ENCODE data around the gene AVL9. TPM values are rescaled to one million over a fixed set of nuclear protein-coding genes. Genes with fewer than 3 reads are reported as not detected.
"Not testable (repeated sequence)": the region's sequence is repeated elsewhere in the genome, so short reads cannot be mapped to it uniquely, and the experiment has no call there.

Gene AVL9
- total RNA-seq, 2 experiments from 2014 or later = 38.7 to 40.8 TPM

DNA sequence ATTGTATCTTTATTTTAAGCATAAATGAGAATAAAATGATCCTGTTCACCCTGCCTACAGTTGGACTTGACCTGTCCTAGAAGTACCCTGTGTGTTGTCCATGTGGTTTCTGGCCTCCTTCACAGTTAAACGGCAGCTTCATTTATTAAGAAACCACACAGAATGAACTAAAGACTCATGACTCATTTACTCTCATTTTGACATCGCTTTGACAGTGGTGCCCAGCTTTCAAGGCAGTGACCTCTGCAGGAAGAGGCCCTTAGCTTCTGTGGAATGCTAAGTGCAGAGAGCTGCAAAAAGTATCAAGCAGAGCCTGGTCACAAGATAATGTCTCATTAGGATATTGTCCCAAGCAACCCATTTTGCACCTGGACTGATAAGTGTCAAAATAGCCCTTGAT lies 93.4 kb downstream of the AVL9 start:
- Mint-ChIP-seq H3K36me3 (ENCODE audit: low read depth) (peaks cover 36% of the 10 kb centered on the region), H3K27ac (peak overlapping the region; percentile 72), H3K27me3 (no peaks in the 10 kb centered on the region), H3K4me3 (no peak overlapping the region), H3K4me1 (peaks cover 42% of the 10 kb centered on the region), H3K9me3 (no peaks in the 10 kb centered on the region)
- CTCF ChIA-PET = interaction anchor here (0.9 to 1.1 kb wide), 2 partner anchors 8 to 97 kb away, joined by 3 to 4 read pairs; no protein-coding TSS in a partner anchor
- POLR2A ChIA-PET = interaction anchor here (1.1 to 1.5 kb wide), 2 partner anchors 13 to 93 kb away, joined by 3 to 4 read pairs; partner anchors contain the start of gene AVL9
- DNase-seq = peak; percentile 27

GRCh38 chr7:32591938-32592337 lies 96.6 kb downstream of the AVL9 start:
- H3K27ac Mint-ChIP-seq = no peak overlapping the region
- ChIA-PET POLR2A (no interaction called here), CTCF (no interaction called here)
- DNase-seq = no peak
- H3K9me3 Mint-ChIP-seq = no peaks in the 10 kb centered on the region
- H3K36me3 Mint-ChIP-seq (ENCODE audit: low read depth) = peaks cover 11% of the 10 kb centered on the region
- no peaks in the 10 kb centered on the region for H3K27me3 Mint-ChIP-seq
- no peak overlapping the region for H3K4me3 Mint-ChIP-seq
- H3K4me1 Mint-ChIP-seq = peaks cover 25% of the 10 kb centered on the region

DNA sequence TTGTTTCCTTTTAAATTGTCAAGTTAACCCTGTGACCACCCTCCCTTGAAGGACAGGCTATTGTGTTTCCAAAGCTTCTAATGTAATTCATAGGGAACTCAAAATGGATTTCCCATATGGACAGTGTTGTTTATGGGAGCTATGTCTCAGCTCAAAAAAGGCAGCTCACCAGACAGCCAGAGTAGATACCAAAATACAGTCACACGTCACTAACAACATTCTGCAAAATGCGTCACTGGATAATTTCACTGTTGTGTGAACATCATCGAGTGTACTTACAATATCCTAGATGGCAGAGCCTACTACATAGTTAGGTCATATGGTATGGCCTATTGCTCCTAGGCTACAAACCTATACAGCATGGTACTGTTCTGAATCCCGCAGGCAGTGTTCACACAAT lies 97.4 kb downstream of the AVL9 start:
- CTCF ChIA-PET = no interaction called here
- peaks cover 17% of the 10 kb centered on the region for H3K4me1 Mint-ChIP-seq
- no peak overlapping the region for H3K4me3 Mint-ChIP-seq
- no peak for DNase-seq
- POLR2A ChIA-PET = no interaction called here
- peaks cover 2% of the 10 kb centered on the region for H3K27me3 Mint-ChIP-seq
- peaks cover 4% of the 10 kb centered on the region for H3K36me3 Mint-ChIP-seq (ENCODE audit: low read depth)
- H3K9me3 Mint-ChIP-seq = no peaks in the 10 kb centered on the region
- H3K27ac Mint-ChIP-seq = no peak overlapping the region

GRCh38 chr7:32594965-32595490 lies 99.7 kb downstream of the AVL9 start:
- ChIA-PET CTCF (no interaction called here), POLR2A (no interaction called here)
- no peaks in the 10 kb centered on the region for H3K9me3 Mint-ChIP-seq
- H3K27me3 Mint-ChIP-seq = peaks cover 18% of the 10 kb centered on the region
- H3K4me1 Mint-ChIP-seq = no peaks in the 10 kb centered on the region
- H3K4me3 Mint-ChIP-seq = no peak overlapping the region
- DNase-seq = no peak
- no peaks in the 10 kb centered on the region for H3K36me3 Mint-ChIP-seq (ENCODE audit: low read depth)
- no peak overlapping the region for H3K27ac Mint-ChIP-seq

- H3K36me3 Mint-ChIP-seq (ENCODE audit: low read depth); H3K27ac Mint-ChIP-seq: not testable (repeated sequence)
Observed at GRCh38 chr7:32601196-32601595, 105.9 kb downstream of the AVL9 start.

GRCh38 chr7:32602470-32602869 lies 107.2 kb downstream of the AVL9 start:
- ChIA-PET POLR2A (interaction anchor here (0.6 kb wide), 1 partner anchor 113 kb away, joined by 3 read pairs; no protein-coding TSS in a partner anchor), CTCF (no interaction called here)
- peaks cover 4% of the 10 kb centered on the region for H3K9me3 Mint-ChIP-seq
- H3K36me3 Mint-ChIP-seq (ENCODE audit: low read depth) = no peaks in the 10 kb centered on the region
- H3K27me3 Mint-ChIP-seq = peaks cover 18% of the 10 kb centered on the region
- no peak overlapping the region for H3K4me3 Mint-ChIP-seq
- DNase-seq = no peak
- H3K27ac Mint-ChIP-seq = no peak overlapping the region
- no peaks in the 10 kb centered on the region for H3K4me1 Mint-ChIP-seq

More at GRCh38 chr7:32601196-32601595, 105.9 kb downstream of the AVL9 start:
- H3K27me3 Mint-ChIP-seq = peaks cover 18% of the 10 kb centered on the region
- POLR2A ChIA-PET, H3K4me1 Mint-ChIP-seq, H3K4me3 Mint-ChIP-seq, CTCF ChIA-PET, DNase-seq, H3K9me3 Mint-ChIP-seq: not testable (repeated sequence)

GRCh38 chr7:32603492-32603891 lies 108.2 kb downstream of the AVL9 start:
- POLR2A ChIA-PET = not testable (repeated sequence)

GRCh38 chr7:32604047-32604446 lies 108.8 kb downstream of the AVL9 start:
- POLR2A ChIA-PET, H3K27ac Mint-ChIP-seq: not testable (repeated sequence)

More at GRCh38 chr7:32603492-32603891, 108.2 kb downstream of the AVL9 start:
- H3K4me1 Mint-ChIP-seq; DNase-seq; CTCF ChIA-PET; H3K27ac Mint-ChIP-seq; H3K4me3 Mint-ChIP-seq; H3K9me3 Mint-ChIP-seq; H3K27me3 Mint-ChIP-seq; H3K36me3 Mint-ChIP-seq (ENCODE audit: low read depth): not testable (repeated sequence)

GRCh38 chr7:32605032-32605431 lies 109.7 kb downstream of the AVL9 start:
- Mint-ChIP-seq H3K4me1 (no peaks in the 10 kb centered on the region), H3K36me3 (ENCODE audit: low read depth) (no peaks in the 10 kb centered on the region), H3K27me3 (no peaks in the 10 kb centered on the region), H3K27ac (no peak overlapping the region), H3K4me3 (no peak overlapping the region), H3K9me3 (peaks cover 4% of the 10 kb centered on the region)
- POLR2A ChIA-PET = no interaction called here
- no peak for DNase-seq
- CTCF ChIA-PET = no interaction called here

More at GRCh38 chr7:32604047-32604446, 108.8 kb downstream of the AVL9 start:
- H3K27me3 Mint-ChIP-seq; H3K36me3 Mint-ChIP-seq (ENCODE audit: low read depth); DNase-seq; H3K4me1 Mint-ChIP-seq; CTCF ChIA-PET; H3K4me3 Mint-ChIP-seq; H3K9me3 Mint-ChIP-seq: not testable (repeated sequence)

DNA sequence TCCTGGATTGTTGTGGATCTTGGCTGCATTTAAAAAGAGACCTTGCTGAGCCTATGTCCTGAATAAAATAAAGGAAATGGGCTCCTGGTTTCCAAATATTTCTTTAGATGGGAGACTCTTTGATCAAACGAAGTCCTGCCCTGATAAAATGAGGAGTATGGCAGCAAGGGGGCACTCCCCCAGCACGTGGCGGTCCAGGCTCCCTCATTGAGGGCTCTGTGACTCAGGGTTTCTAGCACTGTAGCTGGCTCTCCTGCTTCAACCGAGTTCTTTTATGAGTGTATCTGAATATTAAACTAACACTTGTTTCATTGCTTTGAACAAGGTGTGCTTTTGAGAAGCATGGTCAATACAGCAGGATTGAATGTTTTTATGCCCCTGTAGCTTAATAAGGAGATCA lies 114.2 kb downstream of the AVL9 start:
- H3K27me3 Mint-ChIP-seq = no peaks in the 10 kb centered on the region
- H3K9me3 Mint-ChIP-seq = peaks cover under 1% of the 10 kb centered on the region
- POLR2A ChIA-PET = no interaction called here
- DNase-seq = no peak
- no peak overlapping the region for H3K27ac Mint-ChIP-seq
- CTCF ChIA-PET = no interaction called here
- H3K4me1 Mint-ChIP-seq = no peaks in the 10 kb centered on the region
- H3K36me3 Mint-ChIP-seq (ENCODE audit: low read depth) = no peaks in the 10 kb centered on the region
- H3K4me3 Mint-ChIP-seq = no peak overlapping the region

- CTCF ChIA-PET = no interaction called here
- H3K27ac Mint-ChIP-seq = no peak overlapping the region
- POLR2A ChIA-PET = no interaction called here
- H3K4me1 Mint-ChIP-seq = no peaks in the 10 kb centered on the region
- H3K27me3 Mint-ChIP-seq = no peaks in the 10 kb centered on the region
- no peak for DNase-seq
- no peak overlapping the region for H3K4me3 Mint-ChIP-seq
- no peaks in the 10 kb centered on the region for H3K36me3 Mint-ChIP-seq (ENCODE audit: low read depth)
- H3K9me3 Mint-ChIP-seq = no peaks in the 10 kb centered on the region
Observed at GRCh38 chr7:32611201-32612099, 116.2 kb downstream of the AVL9 start.

- H3K4me1 Mint-ChIP-seq = peaks cover 5% of the 10 kb centered on the region
- H3K36me3 Mint-ChIP-seq (ENCODE audit: low read depth) = no peaks in the 10 kb centered on the region
- H3K9me3 Mint-ChIP-seq = no peaks in the 10 kb centered on the region
- ChIA-PET CTCF (no interaction called here), POLR2A (no interaction called here)
- no peak overlapping the region for H3K27ac Mint-ChIP-seq
- H3K4me3 Mint-ChIP-seq = no peak overlapping the region
- DNase-seq = no peak
- peaks cover 8% of the 10 kb centered on the region for H3K27me3 Mint-ChIP-seq
Observed at GRCh38 chr7:32616625-32617024, 121.3 kb downstream of the AVL9 start.

- Mint-ChIP-seq H3K4me3 (no peak overlapping the region), H3K9me3 (no peaks in the 10 kb centered on the region), H3K27ac (no peak overlapping the region), H3K36me3 (ENCODE audit: low read depth) (no peaks in the 10 kb centered on the region), H3K27me3 (peaks cover 12% of the 10 kb centered on the region), H3K4me1 (peaks cover 5% of the 10 kb centered on the region)
- no peak for DNase-seq
- ChIA-PET POLR2A (no interaction called here), CTCF (no interaction called here)
Observed at GRCh38 chr7:32618470-32618869, 123.2 kb downstream of the AVL9 start.

- ChIA-PET CTCF (no interaction called here), POLR2A (no interaction called here)
- no peaks in the 10 kb centered on the region for H3K36me3 Mint-ChIP-seq (ENCODE audit: low read depth)
- H3K4me1 Mint-ChIP-seq = peaks cover 5% of the 10 kb centered on the region
- no peak overlapping the region for H3K27ac Mint-ChIP-seq
- no peaks in the 10 kb centered on the region for H3K9me3 Mint-ChIP-seq
- no peak for DNase-seq
- H3K4me3 Mint-ChIP-seq = no peak overlapping the region
- H3K27me3 Mint-ChIP-seq = peaks cover 12% of the 10 kb centered on the region
Observed at GRCh38 chr7:32618987-32619386, 123.7 kb downstream of the AVL9 start.
